GM21360 (cell line): Measurements from ENCODE around the gene EEF1B2.

ENCODE experiments used
- ATAC-seq: cut with Tn5 transposase; IDR thresholded peaks from one replicate; pipeline ENCODE4 v1.9.1; 2021; ENCODE audit warnings: mild to moderate bottlenecking, moderate library complexity; ENCODE audit not compliant: unreplicated experiment

The EEF1B2 gene

GRCh38 chr2:206211657-206212255 is 52.1 kb downstream of the EEF1B2 start:
- ATAC-seq = no peak
